ENCODE results near the gene ARRB1.

- no peak for TF ChIP-seq POLR2A (IDR thresholded peaks at IDR 0.05)
- no peak for TF ChIP-seq POLR2AphosphoS5 (IDR thresholded peaks at IDR 0.05; ENCODE audit: insufficient read depth in 1 of 2, low read depth in 1 of 2)
These were observed 42.8 kb upstream of the ARRB1 start for GRCh38 chr11:75394085-75394840.
